Stomach (tissue), 9 donors: ENCODE measurements around the gene GJD4. TPM values are rescaled to one million over a fixed set of nuclear protein-coding genes. Genes with fewer than 3 reads are reported as not detected.

Experiments
- DNase-seq, 2 donors: peaks; one replicate each; pipeline versions ENCODE4 v3.0.0 to v3.0.0-alpha.2; 2013 to 2019
- H3K27ac ChIP-seq, 5 donors: fragments of 200-600 bp in 4 of 5; sonication (generic) in 4 of 5; one replicate each; pipeline ENCODE4 v1.5.1; 2013 to 2019; ENCODE audit warnings: mild to moderate bottlenecking in 1 of 5, moderate library complexity in 1 of 5
- H3K27me3 ChIP-seq, 3 donors: fragments of 200-600 bp; sonication (generic); one replicate each; pipeline ENCODE4 v1.5.1; 2017 to 2019; ENCODE audit warnings: mixed run types in 1 of 3
- H3K36me3 ChIP-seq, 4 donors: fragments of 200-600 bp; sonication (generic); 1 replicate in 3 of 4; 2 replicates in 1 of 4; pipeline ENCODE4 v1.5.1; 2016 to 2019
- H3K4me1 ChIP-seq, 4 donors: fragments of 200-600 bp; sonication (generic); one replicate each; pipeline ENCODE4 v1.5.1; 2016 to 2019
- H3K4me3 ChIP-seq, 4 donors: fragments of 200-600 bp; sonication (generic) in 3 of 4; one replicate each; pipeline ENCODE4 v1.5.1; 2016 to 2019; ENCODE audit warnings: mild to moderate bottlenecking in 1 of 4
- H3K9me3 ChIP-seq, 4 donors: fragments of 200-600 bp; sonication (generic); one replicate each; pipeline ENCODE4 v1.5.1; 2016 to 2019
- EP300 ChIP-seq: sonication (generic); formaldehyde crosslinking; IDR thresholded peaks from one replicate; pipeline ENCODE4 v1.6.1; 2017; ENCODE audit warnings: antibody characterized with exemption
- POLR2A ChIP-seq, 4 donors: fragments of 450-650 bp; IDR thresholded peaks; one replicate each; pipeline ENCODE4 v1.6.1; 2016; ENCODE audit warnings: antibody characterized with exemption in 4 of 4, control low read depth in 2 of 4, mild to moderate bottlenecking in 1 of 4, moderate library complexity in 1 of 4
- POLR2AphosphoS5 ChIP-seq, 3 donors: sonication (generic); formaldehyde crosslinking; IDR thresholded peaks; one replicate each; pipeline ENCODE4 v1.6.1; 2016; ENCODE audit warnings: antibody characterized with exemption in 3 of 3
- WGBS, 5 donors: extraction: QIAGEN DNeasy Blood & Tissue Kit in 3 of 5; methylation state at CpG; one replicate each; pipeline versions ENCODE4 v1.1.5 to v1.1.7; 2013 to 2018; 5-methylcytosine and 5-hydroxymethylcytosine counted together
- intact Hi-C: fragments of 100-400 bp; cut with DNase I; formaldehyde crosslinking; loops from one replicate; pipeline ENCODE4 v1.15.1; 2023; ENCODE audit warnings: low total_unique reads
- polyA plus RNA-seq, 3 donors: library from polyadenylated mRNA; stranded (reverse); fragments of 200-250 nt; gene quantifications; one replicate each; pipeline ENCODE4 v1.2.3, GENCODE V29; 2013
- total RNA-seq, 5 donors: library from RNA; depleted of rRNA; stranded (reverse); fragments of >200 nt; gene quantifications; one replicate each; pipeline versions ENCODE4 v1.1.0 to v1.2.3, GENCODE V29; 2014 to 2016
- TF ChIP-seq, protein P1 (sequence below), 7 experiments: fragments of 450-650 bp in 4 of 7; fragments of 200-600 bp in 3 of 7; sonication (generic) in 3 of 7; IDR thresholded peaks; one replicate each; pipeline ENCODE4 v1.5.1; 2016 to 2019; ENCODE audit warnings: antibody characterized with exemption in 7 of 7, control low read depth in 2 of 7, mild to moderate bottlenecking in 1 of 7
- donor health status: healthy with polysubstance abuse.
- donor health status: Bipolar disorder and iron deficiency.
- donor health status: healthy.

The GJD4 gene
- total and polyA plus RNA-seq, 8 donors: not detected

DNA sequence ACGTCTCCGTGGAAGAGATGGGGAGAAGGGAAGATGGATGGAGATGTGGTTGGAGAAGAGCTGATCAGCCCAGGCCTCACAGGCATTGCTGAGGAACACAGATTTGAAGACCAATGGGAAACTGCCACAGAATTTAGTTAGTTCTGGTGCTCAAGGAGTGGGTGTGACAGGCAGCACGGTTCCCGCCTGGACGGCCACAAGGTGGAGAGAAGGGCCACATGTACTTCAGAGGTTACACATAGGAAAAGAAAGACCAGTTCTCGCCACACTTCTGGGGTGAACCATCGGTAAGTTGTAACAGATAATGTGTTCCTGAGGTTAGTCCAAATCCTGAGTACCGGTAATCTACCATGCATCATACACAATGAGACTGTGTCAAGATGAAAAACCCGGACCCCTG is 29.5 kb upstream of the GJD4 start:
- Histone ChIP-seq H3K9me3 (no peaks in the 10 kb centered on the region), H3K4me1 (no peaks in the 10 kb centered on the region), H3K4me3 (no peak overlapping the region), H3K27ac (no peak overlapping the region), H3K36me3 (peaks cover 10 to 32% (median 29%) of the 10 kb centered on the region in 4 donors), H3K27me3 (no peaks in the 10 kb centered on the region)
- intact Hi-C loops: no loop called here
- TF ChIP-seq POLR2A (IDR thresholded peaks at IDR 0.05) (no peak), EP300 (no peak)
- TF ChIP-seq, protein P1, sequence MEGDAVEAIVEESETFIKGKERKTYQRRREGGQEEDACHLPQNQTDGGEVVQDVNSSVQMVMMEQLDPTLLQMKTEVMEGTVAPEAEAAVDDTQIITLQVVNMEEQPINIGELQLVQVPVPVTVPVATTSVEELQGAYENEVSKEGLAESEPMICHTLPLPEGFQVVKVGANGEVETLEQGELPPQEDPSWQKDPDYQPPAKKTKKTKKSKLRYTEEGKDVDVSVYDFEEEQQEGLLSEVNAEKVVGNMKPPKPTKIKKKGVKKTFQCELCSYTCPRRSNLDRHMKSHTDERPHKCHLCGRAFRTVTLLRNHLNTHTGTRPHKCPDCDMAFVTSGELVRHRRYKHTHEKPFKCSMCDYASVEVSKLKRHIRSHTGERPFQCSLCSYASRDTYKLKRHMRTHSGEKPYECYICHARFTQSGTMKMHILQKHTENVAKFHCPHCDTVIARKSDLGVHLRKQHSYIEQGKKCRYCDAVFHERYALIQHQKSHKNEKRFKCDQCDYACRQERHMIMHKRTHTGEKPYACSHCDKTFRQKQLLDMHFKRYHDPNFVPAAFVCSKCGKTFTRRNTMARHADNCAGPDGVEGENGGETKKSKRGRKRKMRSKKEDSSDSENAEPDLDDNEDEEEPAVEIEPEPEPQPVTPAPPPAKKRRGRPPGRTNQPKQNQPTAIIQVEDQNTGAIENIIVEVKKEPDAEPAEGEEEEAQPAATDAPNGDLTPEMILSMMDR (IDR thresholded peaks at IDR 0.05): no peak
- no peak for DNase-seq
- WGBS, 5 donors: 89 to 98% (median 95%) methylated on average over 9 of the region's 9 CpGs

- H3K36me3 ChIP-seq: peaks cover 10 to 29% (median 27%) of the 10 kb centered on the region in 4 donors
- no peak for DNase-seq
- 92 to 98% (median 96%) methylated on average over 3 of the region's 3 CpGs for WGBS, 5 donors
- intact Hi-C loops: no loop called here
- no peaks in the 10 kb centered on the region for H3K4me1 ChIP-seq
- H3K4me3 ChIP-seq: no peak overlapping the region
- TF ChIP-seq POLR2AphosphoS5 (IDR thresholded peaks at IDR 0.05) (no peak), EP300 (no peak), POLR2A (IDR thresholded peaks at IDR 0.05) (no peak)
- TF ChIP-seq, protein P1 (IDR thresholded peaks at IDR 0.05): no peak
- no peaks in the 10 kb centered on the region for H3K9me3 ChIP-seq
- no peak overlapping the region for H3K27ac ChIP-seq
- H3K27me3 ChIP-seq: no peaks in the 10 kb centered on the region
These were observed 28.4 kb upstream of the GJD4 start for GRCh38 chr10:35576730-35577129.

GRCh38 chr10:35577926-35578617 is 27.1 kb upstream of the GJD4 start:
- no peak for TF ChIP-seq POLR2AphosphoS5 (IDR thresholded peaks at IDR 0.05)
- peaks cover 0 to 21% (median 16%) of the 10 kb centered on the region in 4 donors for H3K36me3 ChIP-seq
- WGBS, 5 donors: 61 to 63% (median 62%) methylated on average over 7 of the region's 7 CpGs

DNA sequence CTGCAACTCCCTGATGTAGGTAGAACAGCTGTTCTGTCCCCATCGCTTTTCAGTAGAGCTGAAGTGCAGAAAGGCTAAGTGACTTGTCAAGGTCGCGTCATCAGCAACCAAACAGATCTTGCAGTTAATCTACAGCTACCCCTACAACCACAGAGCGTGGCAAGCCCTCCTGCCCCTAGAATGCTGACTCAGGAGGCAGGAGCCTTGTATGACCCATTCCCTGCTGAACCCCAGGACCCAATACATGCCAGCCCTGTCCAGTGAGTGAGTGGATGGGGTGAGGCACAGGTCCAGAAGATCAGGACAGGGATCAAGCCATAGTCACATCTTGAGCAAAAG is 26.6 kb upstream of the GJD4 start:
- H3K9me3 ChIP-seq: no peaks in the 10 kb centered on the region
- WGBS, 5 donors: 77 to 85% (median 82%) methylated on average over 4 of the region's 4 CpGs
- TF ChIP-seq, protein P1 (IDR thresholded peaks at IDR 0.05): no peak
- no peak for TF ChIP-seq POLR2A (IDR thresholded peaks at IDR 0.05)
- no peak for TF ChIP-seq EP300
- no peak for TF ChIP-seq POLR2AphosphoS5 (IDR thresholded peaks at IDR 0.05)
- H3K27ac ChIP-seq: no peak overlapping the region
- DNase-seq: no peak
- no peak overlapping the region for H3K4me3 ChIP-seq
- no peaks in the 10 kb centered on the region for H3K4me1 ChIP-seq
- intact Hi-C loops: no loop called here
- H3K36me3 ChIP-seq: peaks cover 0 to 18% (median 11%) of the 10 kb centered on the region in 4 donors
- no peaks in the 10 kb centered on the region for H3K27me3 ChIP-seq

More at GRCh38 chr10:35577926-35578617, 27.1 kb upstream of the GJD4 start:
- Histone ChIP-seq H3K4me3 (no peak overlapping the region), H3K4me1 (no peaks in the 10 kb centered on the region), H3K9me3 (no peaks in the 10 kb centered on the region), H3K27ac (no peak overlapping the region), H3K27me3 (no peaks in the 10 kb centered on the region)
- intact Hi-C loops: no loop called here
- DNase-seq: no peak

DNA sequence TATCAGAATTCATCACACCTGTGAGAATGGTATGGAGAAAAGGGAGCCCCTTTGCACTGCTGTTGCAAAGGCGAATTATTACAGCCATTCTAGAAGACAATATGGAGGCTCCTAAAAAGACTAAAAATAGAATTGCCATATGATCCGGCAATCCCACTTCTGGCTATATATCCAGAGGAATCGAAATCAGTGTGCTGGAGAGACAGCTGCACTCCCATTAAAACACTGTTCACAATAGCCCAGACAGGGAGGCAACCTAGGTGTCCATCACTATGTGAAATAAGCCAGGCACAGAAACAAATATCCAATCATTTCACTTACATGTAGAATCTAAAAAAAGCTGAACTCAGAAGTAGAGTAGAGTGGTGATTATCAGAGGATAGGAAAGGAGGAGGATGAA is 26.0 kb upstream of the GJD4 start:
- Histone ChIP-seq H3K4me3 (no peak overlapping the region), H3K9me3 (no peaks in the 10 kb centered on the region), H3K4me1 (no peaks in the 10 kb centered on the region), H3K27me3 (no peaks in the 10 kb centered on the region), H3K36me3 (peaks cover 0 to 14% (median 8%) of the 10 kb centered on the region in 4 donors), H3K27ac (no peak overlapping the region)
- WGBS, 5 donors: 67 to 89% (median 88%) methylated on average over 3 of the region's 3 CpGs
- intact Hi-C loops: no loop called here
- DNase-seq: no peak
- TF ChIP-seq EP300: no peak
- TF ChIP-seq, protein P1 (IDR thresholded peaks at IDR 0.05): no peak
- TF ChIP-seq POLR2A (IDR thresholded peaks at IDR 0.05): no peak
- no peak for TF ChIP-seq POLR2AphosphoS5 (IDR thresholded peaks at IDR 0.05)
